Amygdala (tissue), 56 donors: Measurements from ENCODE around the gene ERCC6L.
A peak's percentile ranks its signal among the peaks of the same experiment; 100 is the strongest.
"Not testable (repeated sequence)": the region's sequence is repeated elsewhere in the genome, so short reads cannot be mapped to it uniquely, and the experiment has no call there.

Experiments
- DNase-seq, 56 donors: peaks; one replicate each; lab custom pipeline; 2025; lab: John Stamatoyannopoulos, UW

ERCC6L gene

GRCh38 chrX:72176981-72177380, 61.8 kb downstream of the ERCC6L start:
- DNase-seq, result peak in 21 of 56 donors; percentile 0 to 41 (median 2)

- not testable (repeated sequence) for DNase-seq
These were observed 62.5 kb downstream of the ERCC6L start for GRCh38 chrX:72176289-72176688.

- DNase-seq, result peak in 1 of 56 donors; percentile 0
These were observed 69.7 kb downstream of the ERCC6L start for GRCh38 chrX:72169008-72169728.

GRCh38 chrX:72165551-72165950, 73.3 kb downstream of the ERCC6L start:
- no peak for DNase-seq

GRCh38 chrX:72159769-72160168, 79.1 kb downstream of the ERCC6L start:
- no peak for DNase-seq

GRCh38 chrX:72158773-72159172, 80.1 kb downstream of the ERCC6L start:
- no peak for DNase-seq
